ENCODE results near the gene ZFP36.

The ZFP36 gene

GRCh38 chr19:39407660-39408391, 1.2 kb downstream of the ZFP36 start:
- peak; percentile 45 for DNase-seq (ENCODE audit: low read depth)
- H3K4me3 ChIP-seq (ENCODE audit: low read depth, low read length), result peak overlapping the region; percentile 78
- no peak for TF ChIP-seq CTCF (conservative IDR thresholded peaks at IDR 0.05; ENCODE audit: low read depth, low read length)

GRCh38 chr19:39408392-39409207, 2.0 kb downstream of the ZFP36 start:
- peak; percentile 56 for DNase-seq (ENCODE audit: low read depth)
- peak overlapping the region; percentile 78 for H3K4me3 ChIP-seq (ENCODE audit: low read depth, low read length)
- no peak for TF ChIP-seq CTCF (conservative IDR thresholded peaks at IDR 0.05; ENCODE audit: low read depth, low read length)

- DNase-seq (ENCODE audit: low read depth), result peak; percentile 81
- TF ChIP-seq CTCF (conservative IDR thresholded peaks at IDR 0.05; ENCODE audit: low read depth, low read length), result peak; percentile 14
- H3K4me3 ChIP-seq (ENCODE audit: low read depth, low read length), result peak overlapping the region; percentile 78
Observed at GRCh38 chr19:39409208-39410016, 2.8 kb downstream of the ZFP36 start.

- no peak for DNase-seq (ENCODE audit: low read depth)
- TF ChIP-seq CTCF (conservative IDR thresholded peaks at IDR 0.05; ENCODE audit: low read depth, low read length), result no peak
- peak overlapping the region; percentile 78 for H3K4me3 ChIP-seq (ENCODE audit: low read depth, low read length)
Observed at GRCh38 chr19:39410017-39410830, 3.6 kb downstream of the ZFP36 start.

GRCh38 chr19:39410831-39411080, 4.1 kb downstream of the ZFP36 start:
- no peak for TF ChIP-seq CTCF (conservative IDR thresholded peaks at IDR 0.05; ENCODE audit: low read depth, low read length)
- H3K4me3 ChIP-seq (ENCODE audit: low read depth, low read length), result peak overlapping the region; percentile 78
- no peak for DNase-seq (ENCODE audit: low read depth)

- DNase-seq (ENCODE audit: low read depth), result peak; percentile 70
- peak overlapping the region; percentile 20 for H3K4me3 ChIP-seq (ENCODE audit: low read depth, low read length)
- TF ChIP-seq CTCF (conservative IDR thresholded peaks at IDR 0.05; ENCODE audit: low read depth, low read length), result no peak
Observed at GRCh38 chr19:39411081-39411831, 4.6 kb downstream of the ZFP36 start.
